ENCODE measurements around the gene TIPARP.

Gene TIPARP

DNA sequence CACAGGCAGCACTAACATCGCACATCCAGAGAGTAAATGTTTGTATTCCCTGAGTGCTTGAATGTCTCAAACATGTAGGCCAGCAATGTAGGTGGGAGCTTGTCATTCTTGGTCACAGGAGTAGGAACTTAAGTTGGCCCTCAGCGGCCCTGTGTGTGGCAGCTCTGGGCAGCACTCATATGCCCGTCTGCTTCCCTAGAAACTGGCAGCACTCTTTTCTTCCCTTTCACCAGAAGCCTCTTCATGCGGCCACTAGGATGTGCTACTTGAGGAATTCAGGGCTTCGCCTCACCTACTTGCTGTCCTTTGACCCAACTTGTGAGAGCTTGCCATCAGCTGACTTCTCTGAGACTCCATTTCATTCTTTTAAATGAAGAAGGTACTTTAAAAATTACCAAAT, 69.5 kb downstream of the TIPARP start:
- no peak for DNase-seq

- no peak for DNase-seq
These were observed 70.2 kb downstream of the TIPARP start for GRCh38 chr3:156744631-156745030.

DNA sequence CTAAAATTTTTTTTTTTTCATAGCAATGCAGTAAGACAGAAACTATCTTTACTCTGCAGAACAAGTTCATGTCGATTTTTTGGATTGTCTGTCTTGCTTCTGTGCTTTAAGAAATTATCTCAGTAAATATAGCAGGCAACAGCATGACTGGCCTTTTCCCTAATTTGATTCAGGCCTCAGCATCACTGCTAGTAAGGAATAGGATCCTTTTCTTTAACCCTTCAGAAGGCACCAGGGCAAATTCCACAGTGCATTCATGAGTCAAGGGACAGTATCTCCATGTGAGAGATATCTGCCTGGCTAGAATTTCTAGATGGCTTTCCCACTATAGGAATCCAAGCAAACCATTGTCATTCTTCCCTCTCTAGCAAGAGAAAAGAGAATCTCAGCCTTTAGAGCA, 71.4 kb downstream of the TIPARP start:
- DNase-seq, result no peak

GRCh38 chr3:156747046-156747445, 72.7 kb downstream of the TIPARP start:
- DNase-seq, result no peak

GRCh38 chr3:156749244-156749643, 74.9 kb downstream of the TIPARP start:
- no peak for DNase-seq

DNA sequence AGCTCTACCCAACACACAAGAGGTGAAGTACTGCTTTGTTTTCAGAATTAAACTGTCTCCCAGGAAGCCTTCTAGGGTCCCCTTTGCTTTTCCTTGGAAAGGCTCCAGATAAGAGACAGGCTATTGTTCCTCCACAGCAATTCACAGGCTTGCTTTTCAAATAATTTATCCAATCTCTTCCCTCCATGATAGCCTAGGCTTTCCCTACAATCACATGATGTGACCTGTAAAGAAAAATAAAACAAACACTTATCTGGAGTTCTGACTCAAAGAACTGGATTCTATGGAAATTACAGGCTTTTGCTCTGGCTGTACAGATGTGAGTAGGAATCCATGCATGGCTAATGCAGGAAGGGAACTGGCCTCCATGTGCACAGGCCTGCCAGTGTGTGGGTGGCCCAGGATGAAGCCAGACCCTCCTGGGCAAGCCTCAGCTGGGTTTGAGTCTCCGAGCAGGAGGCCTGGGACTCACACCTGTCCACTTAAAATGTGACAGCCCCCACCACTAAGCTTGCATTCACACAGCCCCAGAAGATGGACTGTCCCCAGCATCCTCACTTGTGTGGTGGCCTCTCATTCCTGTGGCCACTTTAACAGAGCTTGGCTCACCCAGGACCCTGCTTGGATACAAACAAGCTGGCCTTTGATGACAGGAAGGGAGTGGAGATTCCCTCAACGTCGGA, 75.9 kb downstream of the TIPARP start:
- no peak for DNase-seq

DNA sequence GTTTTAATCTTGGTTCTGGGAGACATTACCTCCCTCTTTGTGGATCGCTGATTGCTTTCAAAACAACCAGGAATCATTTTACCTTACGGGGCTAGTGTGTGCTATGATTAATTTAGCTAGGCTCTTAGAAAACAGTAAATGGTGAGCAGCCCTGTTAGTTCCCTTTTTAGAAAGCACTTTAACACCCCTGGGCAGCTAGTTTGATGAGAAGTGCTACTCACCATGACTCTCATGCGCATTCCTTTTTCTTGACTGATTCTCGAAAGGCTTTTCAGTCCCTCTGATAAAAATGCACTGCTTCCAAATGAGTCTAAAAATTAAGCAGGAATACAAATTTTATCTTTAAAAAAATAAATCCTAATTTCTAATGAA, 76.5 kb downstream of the TIPARP start:
- DNase-seq, result peak in 1 of 2 donors; percentile 22

DNA sequence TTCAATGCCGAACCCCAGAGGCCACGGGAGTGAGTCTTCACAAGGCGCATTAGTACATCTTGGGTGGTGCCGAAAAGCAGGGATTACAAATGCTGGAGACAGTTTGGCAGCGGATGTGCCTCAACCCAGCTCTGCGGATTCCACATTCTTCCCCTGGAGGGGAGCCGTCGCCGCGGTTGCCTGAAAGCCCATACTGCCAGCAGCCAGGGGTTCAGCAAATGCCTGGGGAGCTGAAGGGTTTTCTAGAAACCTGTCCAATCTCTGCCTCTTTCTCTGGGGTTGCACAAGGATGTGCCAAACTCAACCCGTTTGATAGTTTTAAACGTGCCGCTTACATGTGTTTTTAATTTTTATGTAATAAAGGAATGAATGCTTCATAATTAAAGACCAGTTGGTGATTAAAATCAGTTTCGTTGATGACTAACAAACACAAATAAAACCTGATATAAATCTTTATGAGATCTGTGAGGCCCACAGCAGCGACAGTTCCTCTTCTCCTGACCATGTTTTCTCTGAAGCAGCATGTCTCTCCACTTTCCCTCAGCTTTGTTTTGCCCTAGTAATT, 77.2 kb downstream of the TIPARP start:
- peak in 1 of 2 donors; percentile 24 for DNase-seq

Measured in bone marrow (tissue), 2 donors.